Left cardiac atrium (tissue), 4 donors: ENCODE data around the gene OSBPL3. TPM values are rescaled to one million over a fixed set of nuclear protein-coding genes. Genes with fewer than 3 reads are reported as not detected.
"Not testable (repeated sequence)": the region's sequence is repeated elsewhere in the genome, so short reads cannot be mapped to it uniquely, and the experiment has no call there.

ENCODE experiments used
- ATAC-seq, 2 donors: fragments of 200-7000 bp; cut with Tn5 transposase; one replicate each; pipeline ENCODE4 v1.9.1; 2020; ENCODE audit warnings: mild to moderate bottlenecking in 2 of 2, moderate library complexity in 2 of 2
- DNase-seq: peaks from one replicate; pipeline ENCODE4 v3.0.0-alpha.2; 2020
- intact Hi-C, 2 donors: fragments of 100-400 bp; cut with DNase I; formaldehyde crosslinking; loops; one replicate each; pipeline versions ENCODE4 v1.14.1 to v1.15.1; 2022 to 2023
- total RNA-seq, 2 donors: library from RNA; stranded (reverse); fragmentation: NEBNext Ultra II Directional; extraction: Animal tissue kit (Norgen Biotek cat#: 25700); gene quantifications; one replicate each; pipeline ENCODE4 v1.2.1, GENCODE V29; 2021
- donor health status: DM: no; HTN: yes; CAD: no.
- donor health status: DM: no; HTN: yes; CAD: no; lungs with severe emphysema.
- donor health status: DM: yes; HTN: yes; CAD: no.
- donor health status: Dilated cardiomyopathy.

The OSBPL3 gene
- total RNA-seq, 2 donors from 2014 or later = 8.8 to 10.0 TPM

- DNase-seq (no peak), ATAC-seq (no peak)
- intact Hi-C loops = no loop called here
Measured at GRCh38 chr7:24908727-24909126, 71.3 kb downstream of the OSBPL3 start.

GRCh38 chr7:24908166-24908565, 71.8 kb downstream of the OSBPL3 start:
- intact Hi-C loops = no loop called here
- no peak for ATAC-seq
- no peak for DNase-seq

GRCh38 chr7:24907311-24907886, 72.6 kb downstream of the OSBPL3 start:
- ATAC-seq (peak in 1 of 2 donors; percentile 16), DNase-seq (no peak)
- intact Hi-C loops = no loop called here

GRCh38 chr7:24905996-24906770, 73.8 kb downstream of the OSBPL3 start:
- intact Hi-C loops = no loop called here
- DNase-seq (no peak), ATAC-seq (peak in 1 of 2 donors; percentile 44)

GRCh38 chr7:24903992-24904391, 76.0 kb downstream of the OSBPL3 start:
- intact Hi-C loops, ATAC-seq, DNase-seq: not testable (repeated sequence)

- no peak for DNase-seq
- intact Hi-C loops = no loop called here
- no peak for ATAC-seq
Measured at GRCh38 chr7:24903559-24903958, 76.4 kb downstream of the OSBPL3 start.

GRCh38 chr7:24902931-24903330, 77.0 kb downstream of the OSBPL3 start:
- intact Hi-C loops = no loop called here
- ATAC-seq (no peak), DNase-seq (no peak)

- intact Hi-C loops = no loop called here
- ATAC-seq = no peak
- no peak for DNase-seq
Measured at GRCh38 chr7:24902276-24902675, 77.7 kb downstream of the OSBPL3 start.

- ATAC-seq (no peak), DNase-seq (no peak)
- intact Hi-C loops = loop anchor here in 1 of 2 donors (5.0 kb wide), 2 partner anchors 72 to 172 kb away; no protein-coding TSS in a partner anchor
Measured at GRCh38 chr7:24899905-24900304, 80.1 kb downstream of the OSBPL3 start.

- intact Hi-C loops = loop anchor here in 1 of 2 donors (5.0 kb wide), 2 partner anchors 73 to 173 kb away; no protein-coding TSS in a partner anchor
- no peak for ATAC-seq
- DNase-seq = no peak
Measured at GRCh38 chr7:24899161-24899560, 80.8 kb downstream of the OSBPL3 start.

GRCh38 chr7:24898691-24899090, 81.3 kb downstream of the OSBPL3 start:
- ATAC-seq (no peak), DNase-seq (no peak)
- intact Hi-C loops = loop anchor here in 1 of 2 donors (5.0 kb wide), 2 partner anchors 74 to 174 kb away; no protein-coding TSS in a partner anchor

GRCh38 chr7:24896031-24896501, 83.9 kb downstream of the OSBPL3 start:
- intact Hi-C loops = loop anchor here in 1 of 2 donors (5.0 kb wide), 2 partner anchors 76 to 176 kb away; no protein-coding TSS in a partner anchor
- DNase-seq (no peak), ATAC-seq (no peak)

- intact Hi-C loops = loop anchor here in 1 of 2 donors (5.0 kb wide), 2 partner anchors 78 to 178 kb away; no protein-coding TSS in a partner anchor
- no peak for DNase-seq
- peak; percentile 51 to 53 for ATAC-seq
Measured at GRCh38 chr7:24894429-24895221, 85.4 kb downstream of the OSBPL3 start.

- intact Hi-C loops = no loop called here
- ATAC-seq (no peak), DNase-seq (no peak)
Measured at GRCh38 chr7:24891311-24891735, 88.7 kb downstream of the OSBPL3 start.

- intact Hi-C loops = no loop called here
- no peak for DNase-seq
- ATAC-seq = no peak
Measured at GRCh38 chr7:24889611-24890010, 90.4 kb downstream of the OSBPL3 start.

- no peak for DNase-seq
- no peak for ATAC-seq
- intact Hi-C loops = no loop called here
Measured at GRCh38 chr7:24888653-24889052, 91.3 kb downstream of the OSBPL3 start.

- no peak for ATAC-seq
- intact Hi-C loops = no loop called here
Measured at GRCh38 chr7:24885716-24886115, 94.3 kb downstream of the OSBPL3 start.

GRCh38 chr7:24885305-24885704, 94.7 kb downstream of the OSBPL3 start:
- no peak for ATAC-seq
- no peak for DNase-seq
- intact Hi-C loops = no loop called here

More at GRCh38 chr7:24885716-24886115, 94.3 kb downstream of the OSBPL3 start:
- no peak for DNase-seq

- ATAC-seq = no peak
- DNase-seq = no peak
- intact Hi-C loops = no loop called here
Measured at GRCh38 chr7:24884401-24884800, 95.6 kb downstream of the OSBPL3 start.
